K562 (cell line): Measurements from ENCODE around the gene LCE1A. TPM values are rescaled to one million over a fixed set of nuclear protein-coding genes. Genes with fewer than 3 reads are reported as not detected.

Source experiments
- ATAC-seq: fragments of 200-7000 bp; cut with Tn5 transposase; 3 replicates; pipeline ENCODE4 v1.9.1; 2020; ENCODE audit warnings: moderate library complexity
- BruUV-seq: library from RNA; stranded (reverse); fragments of 400-500 nt; replicated peaks from 2 replicates; lab custom pipeline; 2021; lab: Mats Ljungman, UMichigan
- CTCF ChIA-PET: fragments of 300-600 bp; formaldehyde crosslinking; extraction: SDS; loops from one replicate; lab custom pipeline; 2021; ENCODE audit warnings: low intra/inter-chr PET ratio; lab: Yijun Ruan, JAX
- POLR2A ChIA-PET: fragments of 300-600, 350-650 bp; sonication (Branson Sonifier 250); formaldehyde crosslinking; extraction: SDS; loops from one replicate; lab custom pipeline; 2021; ENCODE audit warnings: antibody characterized with exemption, inconsistent platforms; lab: Yijun Ruan, JAX
- DNase-seq, 4 experiments: peaks; one replicate each; pipeline versions ENCODE4 v3.0.0 to v3.0.0-alpha.2; 2011 to 2018; ENCODE audit warnings: low spot score in 3 of 4, mixed read lengths in 3 of 4; ENCODE audit errors: extremely low read depth in 1 of 4
- FAIRE-seq: peaks from 2 replicates; lab custom pipeline; 2011; peaks lifted over from hg19 to GRCh38; lab: Jason Lieb, UNC
- H2AFZ ChIP-seq: 2 replicates; pipeline ENCODE4 v1.6.0; 2011; ENCODE audit warnings: low read depth, low read length, control low read depth, inconsistent platforms
- H3K27ac ChIP-seq: fragments of 200-600 bp; 3 replicates; pipeline ENCODE4 v1.8.0; 2011; ENCODE audit warnings: low read depth, mild to moderate bottlenecking, control low read depth, inconsistent platforms, low read length, moderate library complexity, mixed read lengths; ENCODE audit errors: extremely low read depth
- H3K27me3 ChIP-seq, 2 experiments: fragments of 300-600 bp in 1 of 2; 2 replicates in 1 of 2; 3 replicates in 1 of 2; pipeline versions ENCODE4 v1.6.0 to v1.8.0; 2011; ENCODE audit warnings: inconsistent platforms in 2 of 2, low read length in 2 of 2, mild to moderate bottlenecking in 1 of 2, mixed read lengths in 1 of 2, moderate library complexity in 1 of 2; ENCODE audit not compliant: control insufficient read depth in 2 of 2, insufficient read depth in 2 of 2
- H3K36me3 ChIP-seq: fragments of 300-600 bp; 3 replicates; pipeline ENCODE4 v1.8.0; 2011; ENCODE audit warnings: mild to moderate bottlenecking, low read length, inconsistent platforms; ENCODE audit not compliant: control insufficient read depth, insufficient read depth
- H3K4me1 ChIP-seq, 2 experiments: fragments of 200-600 bp in 1 of 2; replicated peaks in 1 of 2; 2 replicates in 1 of 2; 3 replicates in 1 of 2; pipeline versions ENCODE4 v1.5.1 to v1.8.0; 2011; ENCODE audit warnings: inconsistent platforms in 2 of 2, low read length in 2 of 2, mild to moderate bottlenecking in 1 of 2, mixed read lengths in 1 of 2, moderate library complexity in 1 of 2; ENCODE audit not compliant: control insufficient read depth in 2 of 2, insufficient read depth in 2 of 2
- H3K4me2 ChIP-seq: 2 replicates; pipeline ENCODE4 v1.6.1; 2011; ENCODE audit warnings: low read length, control low read depth, inconsistent platforms, mixed read lengths; ENCODE audit not compliant: insufficient read depth
- H3K4me3 ChIP-seq: fragments of 200-600 bp; sonication (generic), shearing (Covaris generic); 2 replicates; pipeline ENCODE4 v1.5.1; 2016; ENCODE audit warnings: control low read depth, inconsistent platforms
- H3K79me2 ChIP-seq: fragments of 200-600 bp; 3 replicates; pipeline ENCODE4 v1.8.0; 2011; ENCODE audit warnings: low read length, inconsistent platforms; ENCODE audit not compliant: control insufficient read depth, insufficient read depth
- H3K9ac ChIP-seq, 2 experiments: 2 replicates each; pipeline versions ENCODE4 v1.6.0 to v1.6.1; 2011; ENCODE audit warnings: low read depth in 2 of 2, low read length in 2 of 2, control low read depth in 1 of 2, inconsistent platforms in 1 of 2, mild to moderate bottlenecking in 1 of 2, mixed read lengths in 1 of 2; ENCODE audit not compliant: insufficient read depth in 1 of 2
- H3K9me1 ChIP-seq: one replicate; pipeline ENCODE4 v1.6.0; 2011; ENCODE audit warnings: inconsistent platforms, mild to moderate bottlenecking, low read length, moderate library complexity; ENCODE audit not compliant: control insufficient read depth, insufficient read depth
- H3K9me3 ChIP-seq: replicated peaks from 2 replicates; pipeline ENCODE4 v1.5.1; 2011; ENCODE audit warnings: low read depth, low read length, inconsistent platforms; ENCODE audit not compliant: control insufficient read depth, insufficient read depth
- H4K20me1 ChIP-seq: replicated peaks from 2 replicates; pipeline ENCODE4 v1.6.1; 2011; ENCODE audit warnings: low read length, inconsistent platforms, mixed read lengths; ENCODE audit not compliant: control insufficient read depth, insufficient read depth
- EHMT2 ChIP-seq: fragments of 450-650 bp; IDR thresholded peaks from 2 replicates; pipeline ENCODE4 v1.6.1; 2018; ENCODE audit warnings: antibody characterized with exemption
- GTF2F1 ChIP-seq: IDR thresholded peaks from 2 replicates; pipeline ENCODE4 v1.6.1; 2011; ENCODE audit warnings: low read depth, low read length, improper control_type of control experiment
- HMGN3 ChIP-seq: IDR thresholded peaks from 2 replicates; pipeline ENCODE4 v1.6.1; 2011; ENCODE audit warnings: borderline replicate concordance, low read depth, mild to moderate bottlenecking, mixed read lengths, low read length; ENCODE audit not compliant: insufficient read length; ENCODE audit errors: extremely low read depth
- MAFG ChIP-seq: fragments of 450-650 bp; conservative IDR thresholded peaks from 2 replicates; pipeline ENCODE4 v1.6.1; 2016; ENCODE audit warnings: missing genetic modification characterization, missing compliant biosample characterization
- MCM3 ChIP-seq: fragments of 450-650 bp; IDR thresholded peaks from 2 replicates; pipeline ENCODE4 v1.6.1; 2016
- MIER1 ChIP-seq: fragments of 450-650 bp; IDR thresholded peaks from 2 replicates; pipeline ENCODE4 v1.6.1; 2016; ENCODE audit warnings: antibody characterized with exemption, mild to moderate bottlenecking, low read depth
- POLR3G ChIP-seq: IDR thresholded peaks from 2 replicates; pipeline ENCODE4 v1.6.1; 2011; ENCODE audit not compliant: insufficient read length, insufficient replicate concordance; ENCODE audit errors: extremely low read depth
- RCOR1 ChIP-seq, 2 experiments: IDR thresholded peaks; 2 replicates each; pipeline ENCODE4 v1.6.1; 2012; ENCODE audit warnings: low read depth in 2 of 2, low read length in 2 of 2, borderline replicate concordance in 1 of 2, improper control_type of control experiment in 1 of 2
- RUNX1 ChIP-seq: sonication (generic); IDR thresholded peaks from 2 replicates; pipeline ENCODE4 v1.6.1; 2016; ENCODE audit warnings: antibody characterized with exemption, low read depth
- SP1 ChIP-seq: sonication (generic); formaldehyde crosslinking; IDR thresholded peaks from 2 replicates; pipeline ENCODE4 v1.8.1; 2022; ENCODE audit warnings: mild to moderate bottlenecking, missing genetic modification reagents
- TRIM28 ChIP-seq: fragments of 450-650 bp; IDR thresholded peaks from 2 replicates; pipeline ENCODE4 v1.6.1; 2017
- ZC3H4 ChIP-seq: sonication (generic); formaldehyde crosslinking; IDR thresholded peaks from 2 replicates; pipeline ENCODE4 v1.9.0; 2021; ENCODE audit warnings: missing genetic modification reagents, borderline replicate concordance
- WGBS: fragments of 100-300 bp; shearing (Covaris generic); methylation state at CpG from one replicate; pipeline ENCODE4 v1.1.6; 2016; ENCODE audit warnings: low coverage, mixed read lengths; ENCODE audit not compliant: insufficient coverage; ENCODE audit errors: missing lambda C conversion rate; 5-methylcytosine and 5-hydroxymethylcytosine counted together
- in situ Hi-C: fragments of 300-500 bp; cut with MboI; formaldehyde crosslinking; loops from 4 replicates; pipeline ENCODE4 v1.15.0; 2018; ENCODE audit warnings: inconsistent platforms, mixed read lengths
- intact Hi-C: fragments of 100-400 bp; cut with micrococcal nuclease; formaldehyde crosslinking; loops from 2 replicates; pipeline ENCODE4 v1.14.2; 2022
- polyA plus RNA-seq, 8 experiments: library from polyadenylated mRNA; depleted of rRNA in 4 of 8; stranded (reverse) in 5 of 8; unstranded in 3 of 8; fragments of >200 nt; fragmentation: Nextera tagmentation in 2 of 8; fragmentation: Illumina TruSeq in 1 of 8; extraction: Ambion mirVana in 2 of 8; extraction: Trizol in 1 of 8; gene quantifications; 2 replicates each; pipeline versions ENCODE4 v1.2.1 to v1.2.3, GENCODE V29; 2011 to 2014; ENCODE audit warnings: inconsistent platforms in 1 of 8, missing spikeins in 1 of 8
- total RNA-seq, 7 experiments: library from RNA; depleted of rRNA in 6 of 7; stranded (reverse); fragments of >200 nt in 6 of 7; fragmentation: Illumina TruSeq in 2 of 7; extraction: Trizol in 2 of 7; gene quantifications; 2 replicates each; pipeline versions ENCODE4 v1.2.1 to v1.2.3, GENCODE V29; 2011 to 2021; ENCODE audit warnings: low replicate concordance in 1 of 7

Gene LCE1A
- total and polyA plus RNA-seq, 9 of the 15 experiments (the other 6 are each of a cell fraction or from before 2014, with no cell fraction given): not detected

DNA sequence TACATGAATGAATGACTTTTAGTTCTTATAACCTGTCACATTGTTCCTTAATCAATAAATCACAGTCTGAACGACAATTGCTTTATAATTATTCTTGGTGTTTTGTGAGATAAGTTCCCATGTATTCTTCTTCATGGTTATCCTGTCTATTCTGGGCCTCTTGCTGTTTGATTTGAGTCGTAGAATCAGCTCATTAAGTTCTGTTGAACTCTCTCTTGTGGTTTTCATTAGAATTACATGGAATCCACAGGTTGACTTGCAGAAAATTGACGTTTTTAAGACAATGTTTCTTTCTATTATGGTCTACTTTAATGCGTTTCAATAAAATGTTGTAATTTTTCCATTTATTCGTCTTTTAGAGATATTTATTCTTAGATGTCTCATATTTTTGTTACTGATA lies 4.0 kb upstream of the LCE1A start:
- FAIRE-seq (no peak), DNase-seq (no peak), ATAC-seq (no peak)
- Histone ChIP-seq H3K27ac (no peak overlapping the region), H3K4me3 (no peak overlapping the region), H3K79me2 (no peaks in the 10 kb centered on the region), H3K9me1 (no peaks in the 10 kb centered on the region), H3K36me3 (no peaks in the 10 kb centered on the region), H2AFZ (no peak overlapping the region), H3K9ac (no peak overlapping the region), H3K9me3 (no peaks in the 10 kb centered on the region), H3K27me3 (no peaks in the 10 kb centered on the region), H3K4me2 (no peak overlapping the region), H4K20me1 (no peaks in the 10 kb centered on the region), H3K4me1 (no peaks in the 10 kb centered on the region)
- TF ChIP-seq TRIM28 (no peak), SP1 (CRISPR knock-in tag) (no peak), MAFG (tag) (no peak), RUNX1 (no peak), MCM3 (no peak), ZC3H4 (CRISPR knock-in tag) (no peak), EHMT2 (no peak), GTF2F1 (no peak), POLR3G (no peak), HMGN3 (no peak), MIER1 (no peak), RCOR1 (IDR thresholded peaks at IDR 0.05; ENCODE audit: borderline replicate concordance in 1 of 2, low read depth in 2 of 2, low read length in 2 of 2) (no peak)
- POLR2A ChIA-PET: no interaction called here
- in situ Hi-C loops: no loop called here
- 0% methylated on average over 5 of the region's 5 CpGs for WGBS
- CTCF ChIA-PET: no interaction called here
- intact Hi-C loops: no loop called here
- no TSS peak for BruUV-seq
